H9 (cell line): ENCODE data around the gene KAT6B. TPM values are rescaled to one million over a fixed set of nuclear protein-coding genes. Genes with fewer than 3 reads are reported as not detected.
A peak's percentile ranks its signal among the peaks of the same experiment; 100 is the strongest.

Source experiments
- DNase-seq: peaks from one replicate; pipeline ENCODE4 v3.0.0-alpha.2; 2017
- H2AFZ ChIP-seq: one replicate; pipeline ENCODE4 v1.6.1; 2013; ENCODE audit warnings: mild to moderate bottlenecking, low read length, control low read depth, moderate library complexity
- H2AK5ac ChIP-seq: 2 replicates; pipeline ENCODE4 v1.6.1; 2013; ENCODE audit warnings: low read length, control low read depth, mixed read lengths; ENCODE audit not compliant: insufficient read length
- H2BK120ac ChIP-seq: one replicate; pipeline ENCODE4 v1.6.1; 2013; ENCODE audit warnings: low read depth, mild to moderate bottlenecking, low read length, control low read depth, inconsistent platforms; ENCODE audit not compliant: poor library complexity, severe bottlenecking
- H2BK12ac ChIP-seq: 2 replicates; pipeline ENCODE4 v1.6.1; 2013; ENCODE audit warnings: low read length, control low read depth, mixed read lengths, low read depth; ENCODE audit not compliant: insufficient read length
- H2BK15ac ChIP-seq: 2 replicates; pipeline ENCODE4 v1.6.1; 2013; ENCODE audit warnings: low read depth, low read length, control low read depth
- H2BK20ac ChIP-seq: one replicate; pipeline ENCODE4 v1.6.1; 2013; ENCODE audit warnings: low read depth, mild to moderate bottlenecking, low read length, control low read depth, inconsistent platforms; ENCODE audit not compliant: poor library complexity, severe bottlenecking
- H2BK5ac ChIP-seq: 2 replicates; pipeline ENCODE4 v1.6.1; 2013; ENCODE audit warnings: low read length, control low read depth, mixed read lengths; ENCODE audit not compliant: insufficient read length
- H3K14ac ChIP-seq: 2 replicates; pipeline ENCODE4 v1.6.1; 2013; ENCODE audit warnings: low read length, control low read depth; ENCODE audit not compliant: insufficient read depth
- H3K18ac ChIP-seq: 2 replicates; pipeline ENCODE4 v1.6.1; 2013; ENCODE audit warnings: low read depth, mild to moderate bottlenecking, mixed read lengths, low read length, control low read depth; ENCODE audit not compliant: insufficient read length
- H3K23ac ChIP-seq: 2 replicates; pipeline ENCODE4 v1.6.1; 2013; ENCODE audit warnings: low read length, control low read depth, mixed read lengths, low read depth; ENCODE audit not compliant: insufficient read length
- H3K23me2 ChIP-seq: 2 replicates; pipeline ENCODE4 v1.6.1; 2013; ENCODE audit warnings: low read depth, mild to moderate bottlenecking, mixed read lengths, low read length, control low read depth; ENCODE audit not compliant: insufficient read length, poor library complexity, severe bottlenecking
- H3K27ac ChIP-seq: 2 replicates; pipeline ENCODE4 v1.5.1; 2013; ENCODE audit warnings: low read length, control low read depth, mixed read lengths, low read depth; ENCODE audit not compliant: insufficient read length
- H3K27me3 ChIP-seq: 2 replicates; pipeline ENCODE4 v1.6.1; 2013; ENCODE audit warnings: low read length, control low read depth, inconsistent platforms; ENCODE audit not compliant: insufficient read depth
- H3K4ac ChIP-seq: 2 replicates; pipeline ENCODE4 v1.6.1; 2013; ENCODE audit warnings: low read depth, mild to moderate bottlenecking, control low read depth, inconsistent platforms, low read length, moderate library complexity
- H3K4me1 ChIP-seq: 2 replicates; pipeline ENCODE4 v1.6.1; 2013; ENCODE audit warnings: low read length, control low read depth, inconsistent platforms; ENCODE audit not compliant: insufficient read depth
- H3K4me2 ChIP-seq: 2 replicates; pipeline ENCODE4 v1.6.1; 2013; ENCODE audit warnings: low read length, control low read depth, mixed read lengths; ENCODE audit not compliant: insufficient read length, insufficient read depth
- H3K56ac ChIP-seq: 2 replicates; pipeline ENCODE4 v1.6.1; 2013; ENCODE audit warnings: low read depth, mild to moderate bottlenecking, mixed read lengths, low read length, control low read depth; ENCODE audit not compliant: insufficient read length
- H3K79me1 ChIP-seq: 2 replicates; pipeline ENCODE4 v1.6.1; 2013; ENCODE audit warnings: low read depth, mild to moderate bottlenecking, moderate library complexity, low read length, control low read depth, inconsistent platforms; ENCODE audit not compliant: insufficient read depth, poor library complexity, severe bottlenecking
- H3K79me2 ChIP-seq: 2 replicates; pipeline ENCODE4 v1.6.1; 2013; ENCODE audit warnings: low read length, control low read depth, inconsistent platforms; ENCODE audit not compliant: insufficient read depth
- H3K9ac ChIP-seq: 2 replicates; pipeline ENCODE4 v1.6.1; 2013; ENCODE audit warnings: low read length, control low read depth, mixed read lengths; ENCODE audit not compliant: insufficient read length; ENCODE audit errors: extremely low read depth
- H3K9me3 ChIP-seq: one replicate; pipeline ENCODE4 v1.6.1; 2013; ENCODE audit warnings: low read depth, low read length, inconsistent platforms; ENCODE audit not compliant: control insufficient read depth
- H3T11ph ChIP-seq: one replicate; pipeline ENCODE4 v1.6.1; 2013; ENCODE audit warnings: mild to moderate bottlenecking, low read length, control low read depth, inconsistent platforms
- H4K20me1 ChIP-seq: one replicate; pipeline ENCODE4 v1.6.1; 2013; ENCODE audit not compliant: control insufficient read depth, insufficient read length, insufficient read depth
- H4K5ac ChIP-seq: 2 replicates; pipeline ENCODE4 v1.6.1; 2013; ENCODE audit warnings: low read depth, mild to moderate bottlenecking, mixed read lengths, low read length, control low read depth; ENCODE audit not compliant: insufficient read length
- H4K8ac ChIP-seq: replicated peaks from 2 replicates; pipeline ENCODE4 v1.6.1; 2013; ENCODE audit warnings: low read length, control low read depth, mixed read lengths, low read depth; ENCODE audit not compliant: insufficient read length
- H4K91ac ChIP-seq: 2 replicates; pipeline ENCODE4 v1.6.1; 2013; ENCODE audit warnings: low read depth, mild to moderate bottlenecking, moderate library complexity, mixed read lengths, low read length, control low read depth; ENCODE audit not compliant: insufficient read length
- H3K27ac Mint-ChIP-seq, 3 experiments: 2 replicates in 2 of 3; 3 replicates in 1 of 3; pipeline ENCODE4 v1.8.0; 2020 to 2021; ENCODE audit warnings: mixed read lengths in 3 of 3, mild to moderate bottlenecking in 1 of 3, moderate library complexity in 1 of 3
- H3K27me3 Mint-ChIP-seq: 2 replicates; pipeline ENCODE4 v1.8.0; 2021; ENCODE audit warnings: low read depth, mild to moderate bottlenecking, moderate library complexity, mixed read lengths
- H3K36me3 Mint-ChIP-seq, 3 experiments: 2 replicates in 2 of 3; 3 replicates in 1 of 3; pipeline ENCODE4 v1.8.0; 2020 to 2021; ENCODE audit warnings: low read depth in 3 of 3, mixed read lengths in 3 of 3; ENCODE audit not compliant: insufficient read depth in 1 of 3
- H3K4me1 Mint-ChIP-seq, 2 experiments: 2 replicates each; pipeline ENCODE4 v1.8.0; 2020; ENCODE audit warnings: mixed read lengths in 2 of 2
- H3K4me3 Mint-ChIP-seq, 2 experiments: 2 replicates in 1 of 2; 3 replicates in 1 of 2; pipeline ENCODE4 v1.8.0; 2020 to 2021; ENCODE audit warnings: mild to moderate bottlenecking in 2 of 2, mixed read lengths in 2 of 2, moderate library complexity in 1 of 2
- H3K9me3 Mint-ChIP-seq, 2 experiments: 2 replicates in 1 of 2; 3 replicates in 1 of 2; pipeline ENCODE4 v1.8.0; 2020; ENCODE audit warnings: mild to moderate bottlenecking in 2 of 2, mixed read lengths in 2 of 2, moderate library complexity in 1 of 2
- WGBS: extraction: QIAGEN DNeasy Blood & Tissue Kit; methylation state at CpG from one replicate; pipeline ENCODE4 v1.1.7; 2013; ENCODE audit warnings: missing lambda C conversion rate, low lambda C conversion rate, mixed read lengths; ENCODE audit not compliant: insufficient read length; ENCODE audit errors: extremely low coverage; 5-methylcytosine and 5-hydroxymethylcytosine counted together
- total RNA-seq: library from RNA; stranded (reverse); gene quantifications from 2 replicates; pipeline ENCODE4 v1.2.1, GENCODE V29; 2021
- TF ChIP-seq, protein P1 (sequence below): fragments of 200-600 bp; sonication (generic); conservative IDR thresholded peaks from 3 replicates; pipeline ENCODE4 v1.8.0; 2021; ENCODE audit warnings: antibody characterized with exemption, mild to moderate bottlenecking

Gene KAT6B
- total RNA-seq, 1 experiment from 2014 or later = 34.2 TPM

DNA sequence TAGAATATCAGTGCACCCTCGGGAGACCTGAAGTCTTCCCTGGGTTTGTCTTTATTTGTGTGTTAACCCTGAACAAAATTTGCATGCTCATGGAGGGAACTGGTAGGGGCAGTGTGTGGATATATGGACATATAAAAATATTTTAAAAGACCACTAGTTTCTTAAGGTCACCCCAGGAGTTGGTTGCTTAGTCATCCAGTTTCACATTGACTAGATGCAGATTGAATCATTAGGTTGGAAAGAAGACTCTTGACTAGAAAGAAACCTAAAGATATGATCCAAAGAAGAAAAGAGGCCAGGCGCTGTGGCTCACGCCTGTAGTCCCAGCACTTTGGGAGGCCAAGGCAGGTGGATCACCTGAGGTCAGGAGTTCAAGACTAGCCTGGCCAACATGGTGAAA is 137.1 kb downstream of the KAT6B start:
- Histone ChIP-seq H3K79me1 (peaks cover 3% of the 10 kb centered on the region), H3K4me2 (no peak overlapping the region), H2AFZ (no peak overlapping the region), H3K9ac (no peak overlapping the region), H3K4me1 (peaks cover 3% of the 10 kb centered on the region; the same call in 1 of the 2 replicates), H2AK5ac (no peak overlapping the region), H2BK20ac (no peak overlapping the region), H3K56ac (no peak overlapping the region), H3K23ac (no peak overlapping the region), H2BK5ac (no peak overlapping the region), H3T11ph (no peak overlapping the region), H3K79me2 (no peaks in the 10 kb centered on the region), H3K9me3 (no peaks in the 10 kb centered on the region), H4K8ac (no peak overlapping the region), H3K23me2 (no peaks in the 10 kb centered on the region), H2BK12ac (no peak overlapping the region), H4K5ac (no peak overlapping the region), H2BK15ac (no peak overlapping the region), H4K91ac (no peak overlapping the region), H3K27me3 (no peaks in the 10 kb centered on the region), H3K27ac (no peak overlapping the region), H3K18ac (no peak overlapping the region), H4K20me1 (no peaks in the 10 kb centered on the region), H2BK120ac (no peak overlapping the region), H3K4ac (no peak overlapping the region), H3K14ac (no peak overlapping the region)
- peaks cover 3 to 6% (median 6%) of the 10 kb centered on the region in 3 experiments; a peak in 6 of 7 replicates for H3K36me3 Mint-ChIP-seq
- H3K4me1 Mint-ChIP-seq = peaks cover 13 to 25% of the 10 kb centered on the region in 2 experiments
- no peak overlapping the region for H3K4me3 Mint-ChIP-seq
- no CpG with 5 or more reads among the region's 3 CpGs for WGBS
- H3K9me3 Mint-ChIP-seq = peaks cover 3 to 4% of the 10 kb centered on the region in 2 experiments; a peak in 3 of 5 replicates
- no peak for DNase-seq
- peak overlapping the region in 1 of 3 experiments; percentile 42; a peak in 1 of 7 replicates for H3K27ac Mint-ChIP-seq
- TF ChIP-seq, protein P1, sequence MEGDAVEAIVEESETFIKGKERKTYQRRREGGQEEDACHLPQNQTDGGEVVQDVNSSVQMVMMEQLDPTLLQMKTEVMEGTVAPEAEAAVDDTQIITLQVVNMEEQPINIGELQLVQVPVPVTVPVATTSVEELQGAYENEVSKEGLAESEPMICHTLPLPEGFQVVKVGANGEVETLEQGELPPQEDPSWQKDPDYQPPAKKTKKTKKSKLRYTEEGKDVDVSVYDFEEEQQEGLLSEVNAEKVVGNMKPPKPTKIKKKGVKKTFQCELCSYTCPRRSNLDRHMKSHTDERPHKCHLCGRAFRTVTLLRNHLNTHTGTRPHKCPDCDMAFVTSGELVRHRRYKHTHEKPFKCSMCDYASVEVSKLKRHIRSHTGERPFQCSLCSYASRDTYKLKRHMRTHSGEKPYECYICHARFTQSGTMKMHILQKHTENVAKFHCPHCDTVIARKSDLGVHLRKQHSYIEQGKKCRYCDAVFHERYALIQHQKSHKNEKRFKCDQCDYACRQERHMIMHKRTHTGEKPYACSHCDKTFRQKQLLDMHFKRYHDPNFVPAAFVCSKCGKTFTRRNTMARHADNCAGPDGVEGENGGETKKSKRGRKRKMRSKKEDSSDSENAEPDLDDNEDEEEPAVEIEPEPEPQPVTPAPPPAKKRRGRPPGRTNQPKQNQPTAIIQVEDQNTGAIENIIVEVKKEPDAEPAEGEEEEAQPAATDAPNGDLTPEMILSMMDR = no peak
- H3K27me3 Mint-ChIP-seq = no peaks in the 10 kb centered on the region
